ENCODE results near the gene GGA2.

- TF ChIP-seq CTCF (IDR thresholded peaks at IDR 0.05): no peak
- no peak for TF ChIP-seq EZH2 (IDR thresholded peaks at IDR 0.05)
- TF ChIP-seq EZH2phosphoT487 (IDR thresholded peaks at IDR 0.05): no peak
Measured at GRCh38 chr16:23466162-23466885, 44.0 kb downstream of the GGA2 start.
